Ureter (tissue), 1 donor: ENCODE data around the gene ZFR2. TPM values are rescaled to one million over a fixed set of nuclear protein-coding genes. Genes with fewer than 3 reads are reported as not detected.

Experiments
- total RNA-seq: library from RNA; stranded (reverse); gene quantifications from one replicate; pipeline ENCODE4 v1.2.4, GENCODE V29; 2023
- donor health status: DM: yes; HTN: yes; CAD: no.

Gene ZFR2
- total RNA-seq, 1 donor from 2014 or later: 0.91 TPM

Other genes with a start within 250 kb of the ZFR2 start
- 31.0 TPM for gene CACTIN, start 242.2 kb downstream of the ZFR2 start, total RNA-seq
- gene PIP5K1C, start 168.6 kb downstream of the ZFR2 start, total RNA-seq: 58.1 TPM
- 59.7 TPM for gene TJP3, start 160.7 kb downstream of the ZFR2 start, total RNA-seq
- gene APBA3, start 107.3 kb downstream of the ZFR2 start, total RNA-seq: 15.6 TPM
- gene MRPL54, start 106.4 kb downstream of the ZFR2 start, total RNA-seq: 51.7 TPM
- gene RAX2, start 96.8 kb downstream of the ZFR2 start, total RNA-seq: not detected
- 1.9 TPM for gene MATK, start 82.7 kb downstream of the ZFR2 start, total RNA-seq
- 4.9 TPM for gene ATCAY, start 11.6 kb upstream of the ZFR2 start, total RNA-seq
- not detected for gene NMRK2, start 64.0 kb upstream of the ZFR2 start, total RNA-seq
- 53.0 TPM for gene DAPK3, start 102.1 kb upstream of the ZFR2 start, total RNA-seq
- gene EEF2, start 116.4 kb upstream of the ZFR2 start, total RNA-seq: 2,169 TPM
- 27.3 TPM for gene PIAS4, start 138.7 kb upstream of the ZFR2 start, total RNA-seq
- gene ZBTB7A, start 197.9 kb upstream of the ZFR2 start, total RNA-seq: 63.8 TPM